ENCODE data around the gene ATP6V0A4.
"Not testable (repeated sequence)": the region's sequence is repeated elsewhere in the genome, so short reads cannot be mapped to it uniquely, and the experiment has no call there.

The ATP6V0A4 gene

GRCh38 chr7:138749960-138750359 is 48.0 kb downstream of the ATP6V0A4 start:
- DNase-seq: no peak

DNA sequence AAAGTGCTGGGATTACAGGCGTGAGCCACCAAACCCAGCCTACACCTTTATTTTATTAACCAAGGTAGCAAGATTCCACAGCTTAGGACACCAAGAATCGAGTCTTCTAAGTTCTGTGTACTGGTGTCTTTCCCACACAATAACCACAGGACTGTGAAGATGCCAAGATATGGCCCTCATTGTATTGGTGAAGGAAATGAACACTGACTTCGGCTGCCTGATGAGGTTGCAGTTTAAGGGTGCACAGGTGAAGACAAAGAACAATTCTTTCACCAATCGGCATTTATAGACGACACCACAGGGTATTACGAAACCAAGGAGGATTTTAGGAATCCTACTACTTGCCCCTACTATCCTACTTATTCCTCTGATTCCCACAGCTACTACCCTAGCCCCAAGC is 49.3 kb downstream of the ATP6V0A4 start:
- DNase-seq: no peak

DNA sequence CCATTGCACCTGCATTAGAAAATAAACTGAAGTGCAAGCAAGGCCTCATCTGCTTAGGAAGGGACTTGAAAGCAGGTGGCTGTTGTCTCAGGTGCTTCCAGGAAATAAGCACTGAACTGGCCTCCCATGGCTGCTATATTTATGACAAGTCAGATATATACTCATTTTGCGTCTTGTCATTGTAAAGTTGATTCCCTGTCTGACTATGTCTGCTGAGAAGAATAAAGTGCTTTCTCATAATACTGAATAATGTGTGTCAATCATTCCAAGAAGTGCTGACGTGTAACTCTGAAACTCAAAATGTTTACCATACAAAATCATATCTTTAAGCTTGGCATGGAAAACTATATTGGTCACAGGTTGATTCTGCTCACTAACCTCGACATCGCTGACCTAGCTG is 51.9 kb downstream of the ATP6V0A4 start:
- DNase-seq: no peak

- no peak for DNase-seq
Observed at GRCh38 chr7:138745189-138745588, 52.8 kb downstream of the ATP6V0A4 start.

GRCh38 chr7:138741453-138741735 is 56.6 kb downstream of the ATP6V0A4 start:
- DNase-seq: no peak

GRCh38 chr7:138739859-138740258 is 58.1 kb downstream of the ATP6V0A4 start:
- DNase-seq: no peak

DNA sequence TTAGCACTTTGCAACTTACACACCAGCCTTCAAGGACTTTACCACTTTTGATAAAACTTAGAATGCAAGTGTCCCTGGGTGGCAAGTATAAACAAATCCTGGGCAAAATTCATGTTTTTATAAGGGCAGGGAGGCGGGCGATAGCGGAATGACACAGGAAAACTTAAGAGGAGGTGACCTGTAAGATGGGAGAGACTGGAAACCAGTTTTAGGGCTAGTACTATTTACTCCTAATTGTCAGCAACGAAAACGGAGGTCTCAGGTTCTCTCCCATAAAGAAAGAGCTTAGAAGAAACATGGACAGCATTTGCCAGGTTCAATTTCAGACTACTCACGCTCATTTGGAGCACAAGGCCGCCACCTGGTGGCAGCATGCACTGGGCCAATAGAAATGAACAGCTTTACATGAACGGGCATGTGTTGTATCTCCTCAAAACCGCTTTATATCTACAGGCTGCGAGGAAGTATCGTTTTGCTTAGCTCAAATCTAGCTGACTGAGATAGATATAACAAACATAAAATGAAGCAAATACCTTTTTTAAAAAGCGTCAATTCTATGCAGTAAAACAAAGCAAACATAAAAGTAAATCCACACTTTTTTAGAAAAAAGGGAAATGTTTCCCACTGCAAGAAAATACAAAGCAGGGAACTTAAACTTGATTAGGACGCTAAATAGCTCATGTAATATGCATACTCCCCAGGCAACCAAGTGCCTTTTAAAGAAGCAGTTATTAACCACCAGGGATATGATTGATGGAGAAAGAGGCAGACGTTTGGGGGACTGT is 59.3 kb downstream of the ATP6V0A4 start:
- peak; percentile 79 for DNase-seq

- DNase-seq: no peak
Observed at GRCh38 chr7:138738114-138738513, 59.9 kb downstream of the ATP6V0A4 start.

GRCh38 chr7:138735399-138735798 is 62.6 kb downstream of the ATP6V0A4 start:
- no peak for DNase-seq

- DNase-seq: not testable (repeated sequence)
Observed at GRCh38 chr7:138731733-138732132, 66.3 kb downstream of the ATP6V0A4 start.

DNA sequence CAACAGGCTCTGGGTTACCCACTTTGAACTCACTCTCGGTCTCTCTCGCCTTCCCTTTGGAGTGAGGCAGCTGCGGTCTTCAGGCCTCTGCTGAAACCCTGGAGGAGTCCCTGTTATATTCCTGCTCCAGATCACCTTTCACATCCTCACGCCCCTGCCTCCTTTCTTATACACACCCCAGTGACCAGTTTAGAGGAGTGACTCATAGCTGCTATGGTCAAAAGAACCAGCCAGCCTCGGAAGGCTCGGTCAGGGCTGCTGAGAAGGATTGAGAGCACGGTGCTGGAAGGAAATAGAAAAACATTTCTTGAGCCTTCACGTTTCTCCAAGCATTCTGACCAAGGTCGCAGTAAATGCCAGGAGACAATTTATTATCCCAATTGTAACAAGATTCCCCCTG is 68.6 kb downstream of the ATP6V0A4 start:
- no peak for DNase-seq

DNA sequence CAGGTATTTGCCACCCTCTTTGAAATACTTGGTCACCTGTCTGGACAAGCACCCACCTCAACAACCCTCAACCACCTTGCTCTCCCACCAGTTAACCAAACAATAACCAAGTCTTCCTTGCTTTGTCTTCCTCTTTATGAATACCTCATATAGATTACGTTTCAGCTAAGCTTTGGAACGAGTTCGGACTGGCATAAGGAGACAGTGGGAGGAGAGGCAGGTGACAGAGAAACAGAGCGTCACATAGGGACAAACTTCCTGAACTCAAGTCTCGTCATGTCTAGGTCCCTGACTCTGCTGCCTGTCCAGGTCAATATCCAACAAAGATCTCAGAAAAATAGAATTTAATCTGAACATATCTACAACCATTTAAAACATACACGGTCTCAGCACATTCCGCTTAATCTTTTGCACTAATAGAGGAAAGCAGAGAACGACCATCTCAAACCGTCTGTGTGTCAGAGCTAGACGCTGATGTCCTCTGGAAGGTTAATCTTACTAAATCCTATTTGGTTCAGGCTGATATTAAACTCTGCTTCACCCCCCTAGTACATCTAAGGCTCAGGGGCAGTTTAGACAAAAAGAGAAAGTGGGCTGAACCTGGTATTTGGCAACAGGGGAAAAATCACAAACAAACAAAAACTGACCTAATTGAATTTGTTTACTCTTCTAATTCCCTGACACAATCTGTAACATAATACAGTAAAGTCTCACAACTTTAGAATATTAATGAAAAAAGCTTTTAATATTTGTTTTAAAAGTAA is 70.5 kb downstream of the ATP6V0A4 start:
- no peak for DNase-seq

DNA sequence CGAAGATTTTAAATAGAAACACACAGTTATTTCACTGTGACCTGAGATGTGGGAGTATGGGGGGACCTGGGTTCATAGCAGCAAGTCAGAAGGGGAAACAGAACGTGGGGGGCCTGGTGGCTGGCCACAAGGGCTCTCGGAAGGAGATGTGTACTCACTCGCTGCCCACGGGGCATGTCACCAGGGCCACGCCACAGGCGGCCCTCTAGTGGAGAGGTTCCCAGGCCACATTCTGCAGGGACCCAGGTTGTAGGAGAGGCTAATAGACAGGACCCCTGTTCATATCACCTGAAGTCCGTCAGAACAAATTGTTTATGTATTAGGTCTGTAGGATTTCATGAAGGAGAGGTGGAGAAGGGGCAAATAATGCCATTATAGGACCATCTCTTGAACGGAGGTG is 71.7 kb downstream of the ATP6V0A4 start:
- no peak for DNase-seq

GRCh38 chr7:138720286-138720685 is 77.7 kb downstream of the ATP6V0A4 start:
- DNase-seq: no peak

GRCh38 chr7:138716889-138717288 is 81.1 kb downstream of the ATP6V0A4 start:
- no peak for DNase-seq

GRCh38 chr7:138713191-138713590 is 84.8 kb downstream of the ATP6V0A4 start:
- no peak for DNase-seq

DNA sequence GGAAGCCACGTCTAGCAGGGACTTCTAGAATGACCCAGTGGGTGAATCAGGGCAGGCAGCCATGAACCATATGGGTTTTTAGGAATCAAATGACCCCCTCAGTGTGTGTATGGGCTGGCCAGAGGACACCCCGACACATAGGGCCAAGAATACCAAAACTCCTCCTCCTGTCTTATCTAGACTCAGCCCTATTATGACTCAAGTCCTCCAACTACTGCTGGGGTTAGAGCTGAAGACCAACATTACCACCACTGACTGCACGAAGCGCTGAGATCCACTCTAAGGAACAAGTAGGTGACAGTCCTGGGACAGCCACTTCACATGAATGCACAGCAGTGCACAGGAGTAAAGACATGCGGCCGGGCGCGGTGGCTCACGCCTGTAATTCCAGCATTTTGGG is 85.3 kb downstream of the ATP6V0A4 start:
- DNase-seq: no peak

DNA sequence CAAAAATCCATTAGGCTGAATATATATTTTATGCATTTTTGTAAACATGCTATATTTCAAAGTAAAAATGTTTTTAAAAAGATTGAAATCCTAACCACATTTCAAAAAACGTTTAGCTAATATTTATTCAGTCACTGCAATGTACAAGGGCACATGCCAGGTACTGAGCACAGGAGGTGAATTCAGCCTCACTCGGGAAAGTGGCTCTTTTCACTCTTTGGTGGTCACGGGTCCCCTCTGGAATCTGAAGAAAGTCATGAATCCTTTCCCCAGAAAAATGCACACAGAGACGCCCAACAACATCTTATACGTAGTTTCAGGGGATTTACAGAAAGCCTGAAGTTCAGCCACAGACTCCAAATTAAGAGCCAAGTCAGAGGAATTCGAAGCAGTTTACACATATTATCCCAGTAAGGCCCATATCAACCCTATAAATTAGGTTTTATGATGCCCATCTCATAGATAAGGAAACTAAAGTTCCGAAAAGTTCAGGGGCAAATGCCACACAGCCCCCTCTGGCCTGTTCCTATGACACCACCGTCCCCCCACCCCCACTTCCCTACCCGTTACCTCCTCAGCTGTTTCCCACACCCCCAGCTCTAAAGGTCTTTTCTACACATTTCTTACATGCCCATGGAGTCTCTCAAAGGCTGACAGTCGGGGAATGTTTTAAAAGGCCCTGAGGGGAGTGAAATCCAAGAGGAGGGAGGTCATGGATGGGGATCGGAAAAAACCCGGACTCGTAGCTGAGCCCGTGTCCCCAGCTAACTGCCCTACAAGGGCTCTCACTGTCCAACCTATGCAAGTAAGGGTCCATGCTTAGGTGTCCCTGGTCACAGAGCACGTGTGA is 87.2 kb downstream of the ATP6V0A4 start:
- DNase-seq: no peak

GRCh38 chr7:138705167-138705566 is 92.8 kb downstream of the ATP6V0A4 start:
- no peak for DNase-seq

- no peak for DNase-seq
Observed at GRCh38 chr7:138701537-138701923, 96.5 kb downstream of the ATP6V0A4 start.

- no peak for DNase-seq
Observed at GRCh38 chr7:138700857-138701536, 97.0 kb downstream of the ATP6V0A4 start, which contains the start of gene SVOPL. Gene SVOPL (minus strand): TSS chr7:138701362. CDS start chr7:138679045, 22,317 bp downstream.

DNA sequence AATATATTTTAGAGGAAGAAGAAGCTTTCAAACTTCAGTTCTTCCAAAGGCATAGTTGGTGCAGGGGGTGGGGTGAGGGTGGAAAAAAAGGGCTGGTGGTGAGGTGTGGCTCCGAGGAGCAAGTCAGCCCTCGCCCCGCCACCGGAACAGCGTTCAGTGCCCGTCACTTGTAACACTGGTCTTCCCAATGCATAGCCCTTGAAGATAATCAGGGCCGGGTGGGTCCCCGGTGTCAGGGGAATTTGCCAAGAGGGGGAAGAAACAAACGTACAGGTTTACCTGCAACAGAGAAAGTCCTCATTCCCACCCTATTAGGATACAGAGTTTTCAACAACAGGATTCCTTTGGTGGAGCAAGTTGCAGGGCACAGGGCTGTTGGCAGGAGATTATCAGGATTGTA is 98.3 kb downstream of the ATP6V0A4 start:
- no peak for DNase-seq

DNA sequence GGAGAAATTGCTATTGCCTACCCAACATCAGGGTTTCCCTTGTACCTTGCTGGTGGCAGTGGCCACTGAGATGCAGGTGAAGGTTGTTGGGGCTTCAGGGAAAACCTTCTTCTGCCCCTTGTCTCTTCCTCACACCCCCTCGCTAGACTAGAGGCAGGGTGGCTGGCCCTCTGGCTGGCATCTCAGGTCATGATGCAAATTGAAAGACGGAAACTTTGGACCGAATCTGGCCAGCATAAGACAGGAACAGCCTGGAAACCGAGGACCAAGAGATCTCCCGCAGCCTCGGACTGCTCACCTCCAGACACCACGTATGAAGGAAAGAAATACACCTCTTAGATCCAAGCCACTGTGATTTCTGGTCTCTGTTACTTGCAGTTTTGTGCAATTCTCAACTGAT is 99.7 kb downstream of the ATP6V0A4 start:
- no peak for DNase-seq
